ENCODE results near the gene MTCH1.

The MTCH1 gene

DNA sequence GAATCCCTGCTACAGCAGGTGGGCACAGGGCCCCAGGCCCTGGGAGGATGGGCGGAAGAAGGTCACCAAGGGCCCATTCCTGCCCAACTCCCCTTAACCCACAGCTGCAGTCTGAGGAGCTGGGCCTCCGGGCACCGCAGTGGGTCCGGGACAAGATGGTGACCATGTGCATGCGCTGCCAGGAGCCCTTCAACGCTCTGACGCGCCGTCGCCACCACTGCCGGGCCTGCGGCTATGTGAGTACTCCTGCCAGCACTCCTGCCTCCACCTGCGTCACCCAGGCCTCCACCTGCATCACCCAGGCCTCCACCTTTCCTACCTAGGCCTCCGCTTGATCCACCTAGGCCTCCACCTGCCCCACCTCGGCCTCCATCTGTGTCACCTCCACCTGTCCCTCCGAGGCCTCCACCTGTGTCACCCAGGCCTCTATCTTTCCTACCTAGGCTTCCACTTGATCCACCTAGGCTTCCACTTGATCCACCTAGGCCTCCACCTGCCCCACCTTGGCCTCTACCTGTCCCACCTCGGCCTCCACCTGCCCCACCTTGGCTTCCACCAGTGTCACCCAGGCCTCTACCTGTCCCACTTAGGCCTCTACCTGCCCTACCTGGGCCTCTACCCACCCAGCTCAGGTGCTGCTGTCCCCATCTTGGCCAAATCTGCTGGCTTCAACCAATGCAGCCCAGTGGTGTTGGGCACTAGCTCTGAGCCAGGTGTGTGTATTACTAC is 36.3 kb upstream of the MTCH1 start:
- H3K4me1 ChIP-seq: peaks cover 6% of the 10 kb centered on the region; the same call in 1 of the 2 replicates
- no peak overlapping the region for H3K4me3 ChIP-seq
- no peaks in the 10 kb centered on the region for H3K36me3 ChIP-seq (replicated peaks)
- H3K27me3 ChIP-seq (ENCODE audit: low read depth): no peaks in the 10 kb centered on the region
- H3K9me3 ChIP-seq: no peaks in the 10 kb centered on the region
- no peak for DNase-seq (ENCODE audit: low spot score in 2 of 2)
- in situ Hi-C loops (cut with MboI; ENCODE audit: low sequenced_read_pairs): loop anchor here (10.0 to 25.0 kb wide), 3 partner anchors 153 to 410 kb away; partner anchors contain the start of gene PIM1

DNA sequence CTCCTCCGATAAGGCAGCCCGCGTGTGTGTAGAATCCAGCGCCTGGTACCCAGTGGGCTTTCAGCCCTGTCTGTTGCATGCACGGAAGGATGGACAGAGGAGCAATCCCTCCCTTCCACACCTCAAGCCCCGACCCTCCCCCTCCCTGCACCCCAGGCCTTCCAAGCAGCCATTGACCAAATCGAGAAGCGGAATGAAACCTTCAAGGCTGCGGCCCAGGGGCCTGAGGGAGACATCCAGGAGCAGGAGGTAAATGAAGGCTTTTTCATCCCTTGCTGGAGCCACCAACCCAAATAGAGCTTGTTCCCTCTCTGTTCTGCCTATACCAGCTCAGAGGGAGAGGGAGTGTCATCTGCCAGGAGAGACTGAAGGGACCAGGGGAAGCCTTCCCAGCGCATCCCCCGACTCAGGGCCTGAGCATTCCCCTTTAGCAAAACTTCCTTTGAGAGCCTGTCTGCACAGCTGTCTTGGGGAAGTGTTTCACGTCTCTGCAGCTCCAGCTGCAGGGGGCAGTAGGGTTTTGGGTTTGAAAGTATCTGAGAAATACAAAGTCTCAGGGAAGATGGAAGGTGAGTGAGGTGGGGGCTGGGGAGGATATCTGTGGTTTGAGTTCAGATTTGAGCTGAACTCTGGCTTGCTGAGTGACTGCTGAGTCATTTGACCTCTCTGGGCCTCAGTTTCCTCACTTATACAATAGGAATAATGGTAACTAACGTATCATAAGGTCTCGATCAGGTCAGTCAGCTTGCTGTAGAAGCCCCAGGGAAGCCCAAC is 35.5 kb upstream of the MTCH1 start:
- peaks cover 6% of the 10 kb centered on the region; the same call in 1 of the 2 replicates for H3K4me1 ChIP-seq
- H3K27me3 ChIP-seq (ENCODE audit: low read depth): no peaks in the 10 kb centered on the region
- no peaks in the 10 kb centered on the region for H3K36me3 ChIP-seq (replicated peaks)
- no peaks in the 10 kb centered on the region for H3K9me3 ChIP-seq
- in situ Hi-C loops (cut with MboI; ENCODE audit: low sequenced_read_pairs): loop anchor here (10.0 to 25.0 kb wide), 3 partner anchors 153 to 409 kb away; partner anchors contain the start of gene PIM1
- H3K4me3 ChIP-seq: no peak overlapping the region
- DNase-seq (ENCODE audit: low spot score in 2 of 2): peak in 1 of 2 experiments; percentile 43

DNA sequence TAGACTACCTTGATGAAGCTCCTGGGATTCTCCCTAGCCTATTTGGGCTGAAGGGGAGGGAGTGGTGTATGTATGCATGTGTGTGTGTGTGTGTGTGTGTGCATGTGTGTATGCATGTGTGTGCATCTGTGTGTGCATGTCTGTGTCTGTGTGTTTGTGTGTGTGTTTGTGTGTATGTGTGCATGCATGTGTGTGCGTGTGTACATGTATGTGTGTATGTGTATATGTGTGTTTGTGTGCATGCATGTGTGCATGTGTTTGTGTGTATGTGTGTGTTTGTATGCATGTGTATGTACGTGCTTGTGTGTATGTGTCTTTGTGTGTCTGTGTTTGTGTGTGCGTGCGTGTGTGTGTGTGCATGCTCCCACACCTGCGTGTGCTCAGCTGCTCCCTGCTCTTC is 34.8 kb upstream of the MTCH1 start:
- Histone ChIP-seq H3K4me1 (peaks cover 6% of the 10 kb centered on the region; the same call in 1 of the 2 replicates), H3K36me3 (replicated peaks) (no peaks in the 10 kb centered on the region), H3K27me3 (ENCODE audit: low read depth) (no peaks in the 10 kb centered on the region), H3K4me3 (no peak overlapping the region), H3K9me3 (no peaks in the 10 kb centered on the region)
- in situ Hi-C loops (cut with MboI; ENCODE audit: low sequenced_read_pairs): loop anchor here (10.0 to 25.0 kb wide), 3 partner anchors 154 to 409 kb away; partner anchors contain the start of gene PIM1
- DNase-seq (ENCODE audit: low spot score in 2 of 2): no peak

DNA sequence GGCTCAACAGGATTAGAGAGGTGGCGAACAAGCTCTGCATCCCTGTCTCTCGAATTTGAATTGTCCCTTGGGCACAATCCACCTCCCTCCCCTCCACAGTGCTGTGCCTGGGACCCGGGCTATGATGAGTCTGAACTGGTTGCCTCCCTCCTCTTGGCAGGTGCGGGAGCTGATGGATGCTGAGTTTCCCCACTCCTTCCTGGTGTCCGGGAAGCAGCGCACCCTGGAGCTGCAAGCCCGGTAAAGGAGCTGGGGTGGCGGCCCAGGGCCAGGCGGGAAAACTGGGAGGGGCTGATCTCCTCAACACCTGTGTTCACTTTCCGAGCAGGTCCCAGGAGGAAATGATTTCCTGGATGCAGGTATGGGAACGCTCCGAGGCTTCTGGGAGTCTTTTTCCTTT is 34.4 kb upstream of the MTCH1 start:
- in situ Hi-C loops (cut with MboI; ENCODE audit: low sequenced_read_pairs): loop anchor here (10.0 to 25.0 kb wide), 3 partner anchors 154 to 408 kb away; partner anchors contain the start of gene PIM1
- no peaks in the 10 kb centered on the region for H3K9me3 ChIP-seq
- H3K4me3 ChIP-seq: no peak overlapping the region
- peaks cover 6% of the 10 kb centered on the region; the same call in 1 of the 2 replicates for H3K4me1 ChIP-seq
- DNase-seq (ENCODE audit: low spot score in 2 of 2): no peak
- no peaks in the 10 kb centered on the region for H3K27me3 ChIP-seq (ENCODE audit: low read depth)
- no peaks in the 10 kb centered on the region for H3K36me3 ChIP-seq (replicated peaks)

DNA sequence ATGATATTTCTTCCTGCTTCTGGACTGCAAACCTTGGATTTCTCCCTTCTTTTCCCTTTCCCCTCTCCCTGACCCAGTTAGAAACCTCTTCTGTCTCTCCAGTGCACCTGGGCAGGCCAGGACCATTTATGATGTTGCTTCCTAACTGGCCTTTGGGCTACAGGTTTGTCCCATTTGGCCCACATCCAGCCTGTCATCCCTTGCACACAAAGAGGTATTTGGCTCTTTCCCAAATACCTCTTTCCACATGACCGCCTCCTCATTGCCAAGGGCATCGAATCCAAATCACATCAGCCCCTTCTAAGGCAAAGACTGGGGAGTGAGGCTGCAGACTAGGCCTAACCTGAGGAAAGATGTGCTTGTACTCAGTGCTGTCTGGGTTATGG is 33.1 kb upstream of the MTCH1 start:
- in situ Hi-C loops (cut with MboI; ENCODE audit: low sequenced_read_pairs): loop anchor here (5.0 to 25.0 kb wide), 2 partner anchors 252 to 407 kb away; no protein-coding TSS in a partner anchor
- no peaks in the 10 kb centered on the region for H3K27me3 ChIP-seq (ENCODE audit: low read depth)
- H3K36me3 ChIP-seq (replicated peaks): no peaks in the 10 kb centered on the region
- no peaks in the 10 kb centered on the region for H3K9me3 ChIP-seq
- peak in 1 of 2 experiments; percentile 42 for DNase-seq (ENCODE audit: low spot score in 2 of 2)
- H3K4me3 ChIP-seq: no peak overlapping the region
- H3K4me1 ChIP-seq: peaks cover 6% of the 10 kb centered on the region; the same call in 1 of the 2 replicates

DNA sequence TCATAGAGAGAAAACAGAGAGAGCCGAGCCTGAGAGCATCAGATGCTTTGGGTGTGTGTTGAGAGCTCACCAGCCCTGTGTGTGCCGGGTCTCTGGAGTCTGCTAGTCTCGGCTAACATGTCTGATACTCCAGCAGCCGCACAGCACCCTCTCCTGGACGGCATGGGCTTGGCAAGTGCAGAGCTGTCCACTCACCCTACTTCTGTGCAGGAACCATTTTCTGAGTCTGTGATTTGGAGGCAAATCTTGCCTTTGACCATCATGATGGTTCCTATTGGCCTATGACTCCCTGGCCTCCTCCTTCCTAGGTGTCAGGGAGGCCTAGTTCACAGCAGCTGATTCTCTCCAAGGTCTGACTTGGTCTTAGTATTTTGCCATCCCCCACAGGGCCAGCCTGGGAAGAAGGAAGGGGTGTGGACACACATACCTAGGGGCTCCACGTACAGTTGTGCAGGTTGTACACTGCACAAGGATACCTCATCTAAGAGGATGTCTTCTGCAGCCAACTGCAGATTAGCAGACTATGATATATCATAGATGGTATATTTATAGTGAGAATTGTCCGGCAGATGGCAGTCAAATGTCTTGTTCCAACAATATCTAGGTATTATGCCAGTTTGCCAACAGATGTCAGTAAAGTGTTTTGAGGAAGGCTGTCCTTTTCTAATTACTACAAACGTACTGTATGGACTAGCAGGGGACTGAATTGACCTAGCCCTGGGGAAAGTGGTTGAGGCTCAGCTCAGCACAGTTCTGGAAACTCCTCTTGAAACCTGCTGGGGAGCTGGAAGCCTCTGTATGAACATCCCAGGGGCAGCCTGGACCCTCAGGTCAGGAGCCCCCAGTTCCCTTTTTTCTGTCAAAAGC is 32.4 kb upstream of the MTCH1 start:
- no peaks in the 10 kb centered on the region for H3K9me3 ChIP-seq
- H3K4me1 ChIP-seq: peaks cover 6% of the 10 kb centered on the region; the same call in 1 of the 2 replicates
- H3K4me3 ChIP-seq: no peak overlapping the region
- peak; percentile 89 to 94 for DNase-seq (ENCODE audit: low spot score in 2 of 2)
- in situ Hi-C loops (cut with MboI; ENCODE audit: low sequenced_read_pairs): loop anchor here (5.0 to 25.0 kb wide), 2 partner anchors 251 to 406 kb away; no protein-coding TSS in a partner anchor
- H3K27me3 ChIP-seq (ENCODE audit: low read depth): no peaks in the 10 kb centered on the region
- H3K36me3 ChIP-seq (replicated peaks): no peaks in the 10 kb centered on the region

DNA sequence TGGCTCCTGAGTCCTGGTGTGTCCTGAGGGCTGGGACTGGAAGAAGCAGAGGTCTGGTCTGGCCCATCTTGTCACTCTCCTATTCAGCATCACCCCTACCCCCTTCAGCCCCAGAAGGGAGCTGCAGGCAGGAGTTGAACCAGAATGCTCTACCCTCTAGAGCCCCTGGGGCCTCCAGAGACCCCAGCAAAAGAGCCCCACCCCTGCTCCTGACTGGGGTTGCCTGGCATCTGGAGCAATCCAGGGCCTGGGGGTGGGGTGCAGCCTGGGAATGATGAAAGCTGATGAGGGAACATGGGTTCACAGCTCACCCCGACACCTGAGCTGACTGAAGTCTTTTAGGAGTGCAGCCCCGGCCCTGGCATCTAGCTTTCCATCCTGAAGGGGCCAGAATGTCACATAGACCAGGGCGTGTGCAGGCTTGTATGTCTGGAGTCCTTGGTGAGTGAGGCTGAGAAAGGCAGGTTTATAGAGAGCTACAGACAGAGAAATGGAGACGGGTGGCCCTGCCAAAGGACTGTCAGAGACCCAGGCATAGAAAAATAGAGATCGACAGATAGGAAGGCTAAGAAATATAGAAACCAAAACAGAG is 31.7 kb upstream of the MTCH1 start:
- DNase-seq (ENCODE audit: low spot score in 2 of 2): no peak
- no peaks in the 10 kb centered on the region for H3K27me3 ChIP-seq (ENCODE audit: low read depth)
- peaks cover 6% of the 10 kb centered on the region; the same call in 1 of the 2 replicates for H3K4me1 ChIP-seq
- H3K36me3 ChIP-seq (replicated peaks): no peaks in the 10 kb centered on the region
- no peaks in the 10 kb centered on the region for H3K9me3 ChIP-seq
- H3K4me3 ChIP-seq: no peak overlapping the region
- in situ Hi-C loops (cut with MboI; ENCODE audit: low sequenced_read_pairs): loop anchor here (5.0 to 25.0 kb wide), 2 partner anchors 250 to 405 kb away; no protein-coding TSS in a partner anchor

DNA sequence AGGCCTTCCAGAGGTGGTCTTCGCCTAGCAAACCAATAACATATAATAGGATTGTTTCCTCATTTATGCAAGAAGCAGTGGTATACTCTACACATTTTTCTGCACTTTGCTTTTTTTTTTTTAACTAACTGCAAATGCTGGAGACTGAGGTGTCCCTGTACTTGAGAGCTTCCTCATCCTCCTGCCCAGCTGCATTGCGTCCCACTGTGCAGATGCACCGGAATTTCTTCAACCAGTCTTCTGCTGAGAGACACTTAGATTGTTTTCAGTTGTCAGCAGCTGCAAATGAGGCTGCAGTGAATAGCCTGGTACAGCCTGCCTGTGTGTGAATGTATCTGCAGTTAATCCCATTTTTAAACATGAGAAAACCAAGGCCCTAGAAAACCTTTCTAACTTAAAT is 31.0 kb upstream of the MTCH1 start:
- Histone ChIP-seq H3K27me3 (ENCODE audit: low read depth) (no peaks in the 10 kb centered on the region), H3K9me3 (no peaks in the 10 kb centered on the region), H3K36me3 (replicated peaks) (no peaks in the 10 kb centered on the region), H3K4me3 (no peak overlapping the region), H3K4me1 (peaks cover 6% of the 10 kb centered on the region; the same call in 1 of the 2 replicates)
- DNase-seq (ENCODE audit: low spot score in 2 of 2): no peak
- in situ Hi-C loops (cut with MboI; ENCODE audit: low sequenced_read_pairs): loop anchor here (5.0 to 25.0 kb wide), 2 partner anchors 250 to 405 kb away; no protein-coding TSS in a partner anchor

DNA sequence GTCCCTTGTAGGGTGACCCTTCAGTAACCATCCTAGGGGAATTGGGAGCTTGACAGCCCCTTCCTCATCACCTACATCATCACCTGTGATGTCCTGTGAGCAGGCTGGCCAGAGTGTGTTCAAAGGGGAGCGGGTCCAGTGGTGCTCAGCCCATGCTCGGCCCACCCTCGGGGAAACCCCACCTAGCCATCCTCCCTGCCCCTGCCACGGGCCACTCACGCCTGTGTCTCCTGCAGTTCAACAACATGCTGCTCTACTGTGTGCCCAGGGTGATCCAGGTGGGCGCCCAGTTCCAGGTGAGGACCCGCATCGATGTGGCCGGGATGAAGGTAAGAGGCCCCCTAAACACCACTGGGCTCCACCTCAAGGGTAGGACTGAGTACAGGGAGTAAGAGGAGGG is 29.5 kb upstream of the MTCH1 start:
- in situ Hi-C loops (cut with MboI; ENCODE audit: low sequenced_read_pairs): loop anchor here (5.0 to 25.0 kb wide), 2 partner anchors 248 to 403 kb away; no protein-coding TSS in a partner anchor
- Histone ChIP-seq H3K4me3 (no peak overlapping the region), H3K9me3 (no peaks in the 10 kb centered on the region), H3K27me3 (ENCODE audit: low read depth) (no peaks in the 10 kb centered on the region), H3K36me3 (replicated peaks) (no peaks in the 10 kb centered on the region), H3K4me1 (peaks cover 6% of the 10 kb centered on the region; the same call in 1 of the 2 replicates)
- no peak for DNase-seq (ENCODE audit: low spot score in 2 of 2)

DNA sequence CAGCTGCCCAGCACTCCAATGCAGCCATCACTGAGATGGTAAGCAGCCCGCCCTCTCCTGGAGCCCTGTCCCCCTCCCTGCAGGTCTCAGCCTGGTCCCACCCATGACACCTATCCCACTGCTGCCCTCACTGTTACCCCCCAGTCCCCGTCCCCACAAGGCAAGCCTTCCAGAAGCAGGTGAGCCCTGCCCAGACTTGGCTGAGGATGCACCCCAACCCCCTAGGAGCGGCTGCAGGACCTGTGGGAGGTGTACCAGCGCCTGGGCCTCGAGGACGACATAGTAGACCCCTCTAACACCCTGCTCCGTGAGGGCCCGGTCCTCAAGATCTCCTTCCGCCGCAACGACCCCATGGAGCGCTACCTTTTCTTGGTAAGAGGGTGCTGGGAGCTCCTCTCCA is 28.7 kb upstream of the MTCH1 start:
- Histone ChIP-seq H3K4me3 (no peak overlapping the region), H3K9me3 (no peaks in the 10 kb centered on the region), H3K27me3 (ENCODE audit: low read depth) (no peaks in the 10 kb centered on the region), H3K36me3 (replicated peaks) (no peaks in the 10 kb centered on the region), H3K4me1 (peaks cover 6% of the 10 kb centered on the region; the same call in 1 of the 2 replicates)
- DNase-seq (ENCODE audit: low spot score in 2 of 2): no peak
- in situ Hi-C loops (cut with MboI; ENCODE audit: low sequenced_read_pairs): loop anchor here (5.0 to 25.0 kb wide), 2 partner anchors 247 to 402 kb away; no protein-coding TSS in a partner anchor

DNA sequence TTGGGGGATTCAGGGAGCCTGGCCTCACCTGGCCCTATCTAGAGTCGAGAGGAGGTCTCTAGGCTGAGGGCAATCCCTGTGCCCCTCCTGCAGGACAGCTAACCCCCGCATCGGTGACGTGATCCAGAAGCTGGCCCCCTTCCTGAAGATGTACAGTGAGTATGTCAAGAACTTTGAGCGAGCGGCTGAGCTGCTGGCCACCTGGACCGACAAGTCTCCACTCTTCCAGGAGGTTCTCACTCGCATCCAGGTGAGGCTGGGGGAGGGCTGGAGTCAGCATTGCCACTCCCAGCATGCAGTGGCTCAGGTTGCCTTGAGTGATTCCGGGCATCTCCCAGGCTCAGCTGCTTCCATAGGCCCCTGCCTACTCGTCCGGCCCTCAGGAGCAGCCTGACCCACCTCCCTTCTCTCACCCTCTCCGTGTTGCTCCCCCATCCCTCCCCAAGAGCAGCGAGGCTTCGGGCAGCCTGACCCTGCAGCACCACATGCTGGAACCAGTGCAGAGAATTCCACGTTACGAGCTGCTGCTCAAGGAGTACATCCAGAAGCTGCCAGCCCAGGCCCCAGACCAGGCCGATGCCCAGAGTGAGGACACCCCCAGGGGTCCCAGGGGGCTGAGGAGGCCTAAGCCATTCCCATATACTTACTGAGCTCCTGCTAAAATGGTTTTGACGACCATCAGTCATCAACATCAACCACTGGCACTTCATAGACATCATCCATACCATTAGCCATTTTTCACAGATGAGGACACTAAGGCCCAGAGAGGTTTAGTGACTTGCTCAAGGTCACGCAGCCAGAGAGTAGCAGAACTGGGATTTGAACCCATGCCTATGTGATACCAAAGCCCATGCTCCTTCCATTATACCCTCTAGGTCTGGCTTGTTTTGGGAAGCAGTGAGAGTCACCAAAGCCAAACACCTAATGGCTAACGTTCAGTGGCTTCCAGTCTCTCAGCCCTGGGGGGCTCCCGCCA is 27.8 kb upstream of the MTCH1 start:
- H3K4me1 ChIP-seq: peaks cover under 1% of the 10 kb centered on the region; the same call in 1 of the 2 replicates
- no peaks in the 10 kb centered on the region for H3K27me3 ChIP-seq (ENCODE audit: low read depth)
- no peak for DNase-seq (ENCODE audit: low spot score in 2 of 2)
- in situ Hi-C loops (cut with MboI; ENCODE audit: low sequenced_read_pairs): loop anchor here (25.0 kb wide), 1 partner anchor 402 kb away; no protein-coding TSS in a partner anchor
- H3K9me3 ChIP-seq: no peaks in the 10 kb centered on the region
- no peaks in the 10 kb centered on the region for H3K36me3 ChIP-seq (replicated peaks)
- no peak overlapping the region for H3K4me3 ChIP-seq
